ENCODE measurements around the gene DMRTB1. TPM values are rescaled to one million over a fixed set of nuclear protein-coding genes. Genes with fewer than 3 reads are reported as not detected.

The DMRTB1 gene
- total RNA-seq, 1 experiment from 2014 or later, result not detected

DNA sequence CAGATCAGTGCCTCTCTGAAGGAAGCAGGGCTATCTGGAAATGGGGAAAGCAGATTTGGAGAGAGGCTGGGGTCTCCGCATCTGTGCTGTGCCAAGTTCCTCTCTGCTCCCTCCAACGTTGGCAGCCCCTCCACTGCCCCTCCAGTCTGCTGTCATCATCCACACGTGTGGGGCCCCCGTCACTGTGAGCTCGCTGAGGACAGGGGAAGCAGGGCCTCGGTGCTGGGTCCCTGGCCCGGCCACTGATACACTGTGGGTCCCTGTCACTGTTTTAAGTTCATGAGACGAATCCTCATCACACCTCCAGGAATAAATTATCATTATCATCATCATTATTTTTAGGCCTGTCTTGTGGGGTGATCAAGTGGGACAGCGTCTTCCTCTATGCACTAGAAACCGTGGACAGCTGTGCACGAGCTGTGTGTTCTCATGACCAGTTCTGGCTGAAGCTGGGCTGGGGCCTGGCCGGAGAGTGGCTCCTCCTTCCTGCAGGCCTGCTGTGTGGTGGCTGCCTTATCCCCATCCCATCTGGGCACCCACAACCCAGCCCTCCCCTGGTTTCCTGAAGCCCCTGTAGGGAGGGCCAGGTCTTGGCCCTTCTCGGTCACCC is 52.2 kb downstream of the DMRTB1 start:
- DNase-seq (ENCODE audit: low read depth, low spot score), result no peak
- Histone ChIP-seq H3K4me1 (ENCODE audit: control insufficient read depth, insufficient read depth, low read length) (no peaks in the 10 kb centered on the region; the same call in 1 of the 2 replicates), H3K4me3 (ENCODE audit: low read depth in 2 of 2, low read length in 2 of 2) (no peak overlapping the region), H3K36me3 (ENCODE audit: control insufficient read depth, insufficient read depth, low read length) (no peaks in the 10 kb centered on the region), H3K27me3 (ENCODE audit: control insufficient read depth, insufficient read depth, low read length) (no peaks in the 10 kb centered on the region), H3K27ac (ENCODE audit: low read length) (no peak overlapping the region), H3K9me3 (ENCODE audit: control insufficient read depth, insufficient read depth, low read depth, low read length) (no peaks in the 10 kb centered on the region)
- POLR2A ChIA-PET, result no interaction called here
- in situ Hi-C loops (cut with HindIII; ENCODE audit: low pct_unique_long_range_greater_than_20kb, low sequenced_read_pairs), result no loop called here
- ATAC-seq, result no peak
- TF ChIP-seq SIN3A (IDR thresholded peaks at IDR 0.05; ENCODE audit: borderline replicate concordance, insufficient read depth, low read depth, low read length) (no peak), POLR2AphosphoS5 (IDR thresholded peaks at IDR 0.05; ENCODE audit: low read depth, low read length) (no peak), TCF7L2 (IDR thresholded peaks at IDR 0.05; ENCODE audit: low read depth, low read length) (no peak)
- TF ChIP-seq, protein P1, sequence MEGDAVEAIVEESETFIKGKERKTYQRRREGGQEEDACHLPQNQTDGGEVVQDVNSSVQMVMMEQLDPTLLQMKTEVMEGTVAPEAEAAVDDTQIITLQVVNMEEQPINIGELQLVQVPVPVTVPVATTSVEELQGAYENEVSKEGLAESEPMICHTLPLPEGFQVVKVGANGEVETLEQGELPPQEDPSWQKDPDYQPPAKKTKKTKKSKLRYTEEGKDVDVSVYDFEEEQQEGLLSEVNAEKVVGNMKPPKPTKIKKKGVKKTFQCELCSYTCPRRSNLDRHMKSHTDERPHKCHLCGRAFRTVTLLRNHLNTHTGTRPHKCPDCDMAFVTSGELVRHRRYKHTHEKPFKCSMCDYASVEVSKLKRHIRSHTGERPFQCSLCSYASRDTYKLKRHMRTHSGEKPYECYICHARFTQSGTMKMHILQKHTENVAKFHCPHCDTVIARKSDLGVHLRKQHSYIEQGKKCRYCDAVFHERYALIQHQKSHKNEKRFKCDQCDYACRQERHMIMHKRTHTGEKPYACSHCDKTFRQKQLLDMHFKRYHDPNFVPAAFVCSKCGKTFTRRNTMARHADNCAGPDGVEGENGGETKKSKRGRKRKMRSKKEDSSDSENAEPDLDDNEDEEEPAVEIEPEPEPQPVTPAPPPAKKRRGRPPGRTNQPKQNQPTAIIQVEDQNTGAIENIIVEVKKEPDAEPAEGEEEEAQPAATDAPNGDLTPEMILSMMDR (IDR thresholded peaks at IDR 0.05), result no peak
- TF ChIP-seq, protein P2, sequence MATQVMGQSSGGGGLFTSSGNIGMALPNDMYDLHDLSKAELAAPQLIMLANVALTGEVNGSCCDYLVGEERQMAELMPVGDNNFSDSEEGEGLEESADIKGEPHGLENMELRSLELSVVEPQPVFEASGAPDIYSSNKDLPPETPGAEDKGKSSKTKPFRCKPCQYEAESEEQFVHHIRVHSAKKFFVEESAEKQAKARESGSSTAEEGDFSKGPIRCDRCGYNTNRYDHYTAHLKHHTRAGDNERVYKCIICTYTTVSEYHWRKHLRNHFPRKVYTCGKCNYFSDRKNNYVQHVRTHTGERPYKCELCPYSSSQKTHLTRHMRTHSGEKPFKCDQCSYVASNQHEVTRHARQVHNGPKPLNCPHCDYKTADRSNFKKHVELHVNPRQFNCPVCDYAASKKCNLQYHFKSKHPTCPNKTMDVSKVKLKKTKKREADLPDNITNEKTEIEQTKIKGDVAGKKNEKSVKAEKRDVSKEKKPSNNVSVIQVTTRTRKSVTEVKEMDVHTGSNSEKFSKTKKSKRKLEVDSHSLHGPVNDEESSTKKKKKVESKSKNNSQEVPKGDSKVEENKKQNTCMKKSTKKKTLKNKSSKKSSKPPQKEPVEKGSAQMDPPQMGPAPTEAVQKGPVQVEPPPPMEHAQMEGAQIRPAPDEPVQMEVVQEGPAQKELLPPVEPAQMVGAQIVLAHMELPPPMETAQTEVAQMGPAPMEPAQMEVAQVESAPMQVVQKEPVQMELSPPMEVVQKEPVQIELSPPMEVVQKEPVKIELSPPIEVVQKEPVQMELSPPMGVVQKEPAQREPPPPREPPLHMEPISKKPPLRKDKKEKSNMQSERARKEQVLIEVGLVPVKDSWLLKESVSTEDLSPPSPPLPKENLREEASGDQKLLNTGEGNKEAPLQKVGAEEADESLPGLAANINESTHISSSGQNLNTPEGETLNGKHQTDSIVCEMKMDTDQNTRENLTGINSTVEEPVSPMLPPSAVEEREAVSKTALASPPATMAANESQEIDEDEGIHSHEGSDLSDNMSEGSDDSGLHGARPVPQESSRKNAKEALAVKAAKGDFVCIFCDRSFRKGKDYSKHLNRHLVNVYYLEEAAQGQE (IDR thresholded peaks at IDR 0.05; ENCODE audit: insufficient read depth in 1 of 2, low read depth in 2 of 2, low read length in 1 of 2), result no peak
- BruUV-seq (replicated peaks), result no TSS peak
- CTCF ChIA-PET, result no interaction called here
- intact Hi-C loops (cut with micrococcal nuclease; ENCODE audit: unreplicated experiment), result no loop called here

DNA sequence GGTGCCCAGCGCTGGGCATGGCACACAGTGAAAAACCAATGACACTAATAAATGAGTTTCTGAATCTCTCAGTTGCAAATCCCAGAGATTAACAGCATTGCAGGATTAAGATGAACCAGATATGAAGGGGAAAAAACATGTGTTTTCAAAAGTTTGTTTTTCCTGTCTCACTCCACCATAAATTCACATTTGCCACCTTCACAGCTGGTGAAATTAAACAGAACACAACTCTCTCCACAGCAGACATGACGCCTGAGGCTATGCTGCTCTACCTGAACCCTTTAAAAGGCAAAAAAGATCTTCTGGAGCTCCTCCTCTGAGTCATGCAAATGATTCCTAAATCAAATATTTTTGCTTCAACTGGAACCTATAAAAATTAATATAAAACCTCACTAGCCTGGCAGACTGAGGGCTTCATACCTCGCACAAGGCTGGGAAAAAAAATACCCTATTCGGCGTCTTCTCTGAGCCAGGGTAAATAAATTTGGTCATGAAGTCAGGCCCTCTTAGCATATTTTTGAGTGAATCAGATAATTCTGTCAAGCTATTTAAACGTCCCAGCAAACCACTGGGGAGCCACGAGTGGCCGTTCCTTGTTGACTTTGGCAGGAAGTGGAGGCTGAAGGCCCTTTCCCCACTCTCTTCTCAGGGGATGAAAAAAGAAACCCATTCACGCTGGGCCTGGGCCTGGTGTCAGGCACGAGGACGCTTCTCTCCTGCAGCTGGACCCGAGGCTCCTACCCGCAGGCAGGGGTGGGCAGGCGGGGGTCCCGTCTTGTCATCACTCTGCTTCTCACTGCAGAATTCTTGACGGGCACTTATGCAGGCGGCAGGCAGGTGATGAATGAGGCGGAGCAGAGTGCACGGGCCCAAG is 53.0 kb downstream of the DMRTB1 start:
- H3K4me3 ChIP-seq (ENCODE audit: low read depth in 2 of 2, low read length in 2 of 2), result no peak overlapping the region
- DNase-seq (ENCODE audit: low read depth, low spot score) (no peak), ATAC-seq (no peak)
- no TSS peak for BruUV-seq (replicated peaks)
- no peaks in the 10 kb centered on the region for H3K9me3 ChIP-seq (ENCODE audit: control insufficient read depth, insufficient read depth, low read depth, low read length)
- H3K36me3 ChIP-seq (ENCODE audit: control insufficient read depth, insufficient read depth, low read length), result no peaks in the 10 kb centered on the region
- CTCF ChIA-PET, result no interaction called here
- POLR2A ChIA-PET, result interaction anchor here (0.5 to 0.6 kb wide), 2 partner anchors 124 to 186 kb away, joined by 3 to 5 read pairs; no protein-coding TSS in a partner anchor
- in situ Hi-C loops (cut with HindIII; ENCODE audit: low pct_unique_long_range_greater_than_20kb, low sequenced_read_pairs) (no loop called here), intact Hi-C loops (cut with micrococcal nuclease; ENCODE audit: unreplicated experiment) (no loop called here)
- H3K27ac ChIP-seq (ENCODE audit: low read length), result no peak overlapping the region
- TF ChIP-seq, protein P1 (IDR thresholded peaks at IDR 0.05), result no peak
- no peak for TF ChIP-seq TCF7L2 (IDR thresholded peaks at IDR 0.05; ENCODE audit: low read depth, low read length)
- TF ChIP-seq, protein P2 (IDR thresholded peaks at IDR 0.05; ENCODE audit: insufficient read depth in 1 of 2, low read depth in 2 of 2, low read length in 1 of 2), result no peak
- no peak for TF ChIP-seq POLR2AphosphoS5 (IDR thresholded peaks at IDR 0.05; ENCODE audit: low read depth, low read length)
- no peak for TF ChIP-seq SIN3A (IDR thresholded peaks at IDR 0.05; ENCODE audit: borderline replicate concordance, insufficient read depth, low read depth, low read length)
- H3K4me1 ChIP-seq (ENCODE audit: control insufficient read depth, insufficient read depth, low read length), result no peaks in the 10 kb centered on the region; the same call in 1 of the 2 replicates
- no peaks in the 10 kb centered on the region for H3K27me3 ChIP-seq (ENCODE audit: control insufficient read depth, insufficient read depth, low read length)
